PC-9 (cell line): ENCODE measurements around the gene ZNF786. TPM values are rescaled to one million over a fixed set of nuclear protein-coding genes. Genes with fewer than 3 reads are reported as not detected.

Source experiments
- BruUV-seq: library from RNA; stranded (reverse); fragments of 400-500 nt; replicated peaks from 2 replicates; lab custom pipeline; 2021; lab: Mats Ljungman, UMichigan
- CTCF ChIA-PET: fragments of 300-600 bp; sonication (Branson Sonifier 250); formaldehyde crosslinking; loops from one replicate; lab custom pipeline; 2022; ENCODE audit warnings: antibody characterized with exemption; lab: Charles Lee
- POLR2A ChIA-PET: fragments of 300-600 bp; sonication (Branson Sonifier 250); formaldehyde crosslinking; loops from one replicate; lab custom pipeline; 2022; ENCODE audit warnings: antibody characterized with exemption; ENCODE audit not compliant: unreplicated experiment; lab: Charles Lee
- DNase-seq, 2 experiments: peaks; one replicate each; pipeline versions ENCODE4 v3.0.0 to v3.0.0-alpha.2; 2015 to 2022; ENCODE audit warnings: mixed read lengths in 1 of 2
- H2AFZ ChIP-seq: fragments of 200-600 bp; sonication (generic); 2 replicates; pipeline ENCODE4 v1.8.1; 2017; ENCODE audit warnings: antibody characterized with exemption
- H3F3A ChIP-seq: fragments of 200-600 bp; sonication (generic); 2 replicates; pipeline ENCODE4 v1.8.1; 2017; ENCODE audit warnings: antibody characterized with exemption, mild to moderate bottlenecking, low read depth; ENCODE audit not compliant: insufficient read depth
- H3K27ac ChIP-seq: fragments of 200-600 bp; sonication (generic); 2 replicates; pipeline ENCODE4 v1.6.1; 2016; ENCODE audit warnings: mixed run types
- H3K27me3 ChIP-seq: fragments of 200-600 bp; sonication (generic); 2 replicates; pipeline ENCODE4 v1.6.1; 2016; ENCODE audit warnings: low read depth, mixed run types; ENCODE audit not compliant: insufficient read depth
- H3K36me3 ChIP-seq: fragments of 200-600 bp; sonication (generic); 2 replicates; pipeline ENCODE4 v1.6.1; 2016; ENCODE audit warnings: low read depth, mixed run types
- H3K4me1 ChIP-seq: fragments of 200-600 bp; sonication (generic); replicated peaks from 2 replicates; pipeline ENCODE4 v1.6.1; 2016; ENCODE audit warnings: mixed run types; ENCODE audit not compliant: insufficient read depth
- H3K4me2 ChIP-seq: fragments of 200-600 bp; sonication (generic); 2 replicates; pipeline ENCODE4 v1.6.1; 2017; ENCODE audit warnings: mixed run types
- H3K4me3 ChIP-seq: fragments of 200-600 bp; sonication (generic); 2 replicates; pipeline ENCODE4 v1.6.1; 2016; ENCODE audit warnings: mixed run types
- H3K79me2 ChIP-seq: fragments of 200-600 bp; sonication (generic); 2 replicates; pipeline ENCODE4 v1.6.1; 2017; ENCODE audit warnings: low read depth, mixed run types
- H3K9me2 ChIP-seq: fragments of 200-600 bp; sonication (generic); 2 replicates; pipeline ENCODE4 v1.8.1; 2017; ENCODE audit warnings: mild to moderate bottlenecking; ENCODE audit not compliant: insufficient read depth
- H3K9me3 ChIP-seq: fragments of 200-600 bp; sonication (generic); 2 replicates; pipeline ENCODE4 v1.8.1; 2016; ENCODE audit warnings: low read depth; ENCODE audit not compliant: insufficient read depth
- H4K20me1 ChIP-seq: fragments of 200-600 bp; sonication (generic); 2 replicates; pipeline ENCODE4 v1.8.1; 2017; ENCODE audit not compliant: insufficient read depth
- CTCF ChIP-seq: fragments of 200-600 bp; sonication (generic); conservative IDR thresholded peaks from 2 replicates; pipeline ENCODE4 v1.6.1; 2017; ENCODE audit warnings: mixed run types, antibody characterized with exemption, mild to moderate bottlenecking, moderate library complexity
- EZH2 ChIP-seq: fragments of 200-600 bp; sonication (generic); IDR thresholded peaks from 2 replicates; pipeline ENCODE4 v1.8.0; 2017; ENCODE audit warnings: antibody characterized with exemption, low read depth
- intact Hi-C: fragments of 100-400 bp; cut with micrococcal nuclease; formaldehyde crosslinking; loops from one replicate; pipeline ENCODE4 v1.10.0; 2022; ENCODE audit not compliant: unreplicated experiment
- total RNA-seq: library from RNA; stranded (reverse); gene quantifications from 2 replicates; pipeline ENCODE4 v1.2.3, GENCODE V29; 2021

Gene ZNF786
- total RNA-seq, 1 experiment from 2014 or later: 8.4 TPM

- POLR2A ChIA-PET: no interaction called here
Observed at GRCh38 chr7:149077594-149077993, 12.9 kb downstream of the ZNF786 start.

DNA sequence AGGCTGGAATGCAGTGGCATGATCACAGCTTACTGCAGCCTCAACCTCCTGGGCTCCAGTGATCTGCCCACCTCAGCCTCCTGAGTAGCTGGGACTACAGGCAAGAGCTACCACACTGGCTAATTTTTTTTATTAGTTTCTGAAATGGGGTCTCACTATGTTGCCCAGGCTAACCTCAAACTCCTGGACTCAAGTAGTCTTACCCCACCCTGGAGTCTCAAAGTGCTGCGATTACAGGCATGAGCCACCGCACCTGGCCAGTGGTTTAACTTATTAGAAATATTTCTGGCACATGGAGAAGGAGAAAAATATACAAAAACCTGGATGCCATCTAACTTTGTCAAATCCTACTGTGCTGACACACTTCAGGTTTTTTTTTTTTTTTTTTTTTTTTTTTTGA lies 15.2 kb downstream of the ZNF786 start:
- Histone ChIP-seq H3K36me3 (peaks cover 11% of the 10 kb centered on the region; the same call in 1 of the 2 replicates), H3K27me3 (no peaks in the 10 kb centered on the region), H3K9me2 (no peaks in the 10 kb centered on the region), H3K9me3 (no peaks in the 10 kb centered on the region), H3K4me1 (no peaks in the 10 kb centered on the region), H2AFZ (no peak overlapping the region), H4K20me1 (no peaks in the 10 kb centered on the region), H3K4me3 (no peak overlapping the region), H3K27ac (no peak overlapping the region), H3K4me2 (no peak overlapping the region), H3F3A (no peaks in the 10 kb centered on the region), H3K79me2 (no peaks in the 10 kb centered on the region)
- intact Hi-C loops: no loop called here
- CTCF ChIA-PET: no interaction called here
- POLR2A ChIA-PET: no interaction called here
- TF ChIP-seq EZH2 (no peak), CTCF (no peak)
- DNase-seq: no peak
- BruUV-seq: no TSS peak

More at GRCh38 chr7:149077594-149077993, 12.9 kb downstream of the ZNF786 start:
- Histone ChIP-seq H3K27ac (no peak overlapping the region), H3F3A (no peaks in the 10 kb centered on the region), H4K20me1 (no peaks in the 10 kb centered on the region), H3K4me1 (no peaks in the 10 kb centered on the region), H3K27me3 (no peaks in the 10 kb centered on the region), H3K9me2 (no peaks in the 10 kb centered on the region), H3K36me3 (0 out of 2 replicates have a peak, but pooled peaks cover 5% of the 10 kb centered on the region), H3K79me2 (no peaks in the 10 kb centered on the region), H3K9me3 (no peaks in the 10 kb centered on the region), H3K4me2 (no peak overlapping the region), H3K4me3 (no peak overlapping the region), H2AFZ (no peak overlapping the region)
- TF ChIP-seq CTCF: no peak
- no peak for TF ChIP-seq EZH2
- BruUV-seq: no TSS peak
- intact Hi-C loops: no loop called here
- CTCF ChIA-PET: no interaction called here
- DNase-seq: no peak

GRCh38 chr7:149074116-149074885 lies 16.2 kb downstream of the ZNF786 start:
- TF ChIP-seq CTCF: no peak
- TF ChIP-seq EZH2: no peak
- Histone ChIP-seq H3K4me1 (no peaks in the 10 kb centered on the region), H3K9me2 (no peaks in the 10 kb centered on the region), H3K79me2 (no peaks in the 10 kb centered on the region), H3F3A (no peaks in the 10 kb centered on the region), H3K9me3 (no peaks in the 10 kb centered on the region), H3K27ac (no peak overlapping the region), H3K4me3 (no peak overlapping the region), H3K27me3 (no peaks in the 10 kb centered on the region), H4K20me1 (no peaks in the 10 kb centered on the region), H3K36me3 (peaks cover 11% of the 10 kb centered on the region; the same call in 1 of the 2 replicates), H3K4me2 (no peak overlapping the region), H2AFZ (no peak overlapping the region)
- DNase-seq: no peak
- ChIA-PET CTCF (no interaction called here), POLR2A (interaction anchor here (0.6 kb wide), 1 partner anchor 25 kb away, joined by 3 read pairs; no protein-coding TSS in a partner anchor)
- BruUV-seq: no TSS peak
- intact Hi-C loops: no loop called here
